ENCODE results near the gene ARHGAP32.
"Not testable (repeated sequence)": the region's sequence is repeated elsewhere in the genome, so short reads cannot be mapped to it uniquely, and the experiment has no call there.

DNA sequence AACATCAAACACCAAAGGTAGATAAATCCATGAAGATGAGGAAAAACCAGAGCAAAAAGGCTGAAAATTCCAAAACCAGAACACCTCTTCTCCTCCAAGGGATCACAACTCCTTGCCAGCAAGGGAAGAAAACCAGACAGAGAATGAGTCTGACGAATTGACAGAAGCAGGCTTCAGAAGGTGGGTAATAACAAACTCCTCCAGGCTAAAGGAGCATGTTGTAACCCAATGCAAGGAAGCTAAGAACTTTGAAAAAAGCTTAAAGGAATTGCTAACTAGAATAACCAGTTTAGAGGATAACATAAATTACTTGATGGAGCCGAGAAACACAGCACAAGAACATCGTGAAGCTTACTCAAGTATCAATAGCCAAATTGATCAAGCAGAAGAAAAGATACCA is 35.0 kb downstream of the ARHGAP32 start:
- not testable (repeated sequence) for TF ChIP-seq POLR2A, POLR2AphosphoS5, EP300 (IDR thresholded peaks at IDR 0.05)
- TF ChIP-seq, protein P1, sequence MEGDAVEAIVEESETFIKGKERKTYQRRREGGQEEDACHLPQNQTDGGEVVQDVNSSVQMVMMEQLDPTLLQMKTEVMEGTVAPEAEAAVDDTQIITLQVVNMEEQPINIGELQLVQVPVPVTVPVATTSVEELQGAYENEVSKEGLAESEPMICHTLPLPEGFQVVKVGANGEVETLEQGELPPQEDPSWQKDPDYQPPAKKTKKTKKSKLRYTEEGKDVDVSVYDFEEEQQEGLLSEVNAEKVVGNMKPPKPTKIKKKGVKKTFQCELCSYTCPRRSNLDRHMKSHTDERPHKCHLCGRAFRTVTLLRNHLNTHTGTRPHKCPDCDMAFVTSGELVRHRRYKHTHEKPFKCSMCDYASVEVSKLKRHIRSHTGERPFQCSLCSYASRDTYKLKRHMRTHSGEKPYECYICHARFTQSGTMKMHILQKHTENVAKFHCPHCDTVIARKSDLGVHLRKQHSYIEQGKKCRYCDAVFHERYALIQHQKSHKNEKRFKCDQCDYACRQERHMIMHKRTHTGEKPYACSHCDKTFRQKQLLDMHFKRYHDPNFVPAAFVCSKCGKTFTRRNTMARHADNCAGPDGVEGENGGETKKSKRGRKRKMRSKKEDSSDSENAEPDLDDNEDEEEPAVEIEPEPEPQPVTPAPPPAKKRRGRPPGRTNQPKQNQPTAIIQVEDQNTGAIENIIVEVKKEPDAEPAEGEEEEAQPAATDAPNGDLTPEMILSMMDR (IDR thresholded peaks at IDR 0.05), result not testable (repeated sequence)
